ENCODE measurements around the gene ATXN7.

Gene ATXN7

GRCh38 chr3:63976872-63977200, 113.2 kb downstream of the ATXN7 start:
- intact Hi-C loops (cut with DNase I) = no loop called here
- no peak for DNase-seq

- intact Hi-C loops (cut with DNase I) = no loop called here
- DNase-seq = no peak
Observed at GRCh38 chr3:63977893-63978292, 114.2 kb downstream of the ATXN7 start.

GRCh38 chr3:63979093-63979885, 115.6 kb downstream of the ATXN7 start:
- no peak for DNase-seq
- intact Hi-C loops (cut with DNase I) = no loop called here

- intact Hi-C loops (cut with DNase I) = no loop called here
- no peak for DNase-seq
Observed at GRCh38 chr3:63980019-63980418, 116.4 kb downstream of the ATXN7 start.

GRCh38 chr3:63980830-63981498, 117.3 kb downstream of the ATXN7 start:
- intact Hi-C loops (cut with DNase I) = no loop called here
- no peak for DNase-seq

GRCh38 chr3:63981980-63982379, 118.3 kb downstream of the ATXN7 start:
- DNase-seq = no peak
- intact Hi-C loops (cut with DNase I) = no loop called here

- intact Hi-C loops (cut with DNase I) = no loop called here
- DNase-seq = no peak
Observed at GRCh38 chr3:63984391-63984790, 120.7 kb downstream of the ATXN7 start.

- DNase-seq = no peak
- intact Hi-C loops (cut with DNase I) = no loop called here
Observed at GRCh38 chr3:63986146-63986545, 122.5 kb downstream of the ATXN7 start.

- DNase-seq = no peak
- intact Hi-C loops (cut with DNase I) = no loop called here
Observed at GRCh38 chr3:63986831-63987230, 123.2 kb downstream of the ATXN7 start.

- no peak for DNase-seq
- intact Hi-C loops (cut with DNase I) = no loop called here
Observed at GRCh38 chr3:63988943-63989342, 125.3 kb downstream of the ATXN7 start.

GRCh38 chr3:63990204-63990603, 126.5 kb downstream of the ATXN7 start:
- intact Hi-C loops (cut with DNase I) = loop anchor here (5.0 kb wide), 1 partner anchor 638 kb away; no protein-coding TSS in a partner anchor
- DNase-seq = peak in 1 of 10 donors; percentile 74

- no peak for DNase-seq
- intact Hi-C loops (cut with DNase I) = loop anchor here (5.0 kb wide), 1 partner anchor 638 kb away; no protein-coding TSS in a partner anchor
Observed at GRCh38 chr3:63990733-63991132, 127.1 kb downstream of the ATXN7 start.

- DNase-seq = no peak
- intact Hi-C loops (cut with DNase I) = loop anchor here (2.0 to 5.0 kb wide), 2 partner anchors 31 to 639 kb away; no protein-coding TSS in a partner anchor
Observed at GRCh38 chr3:63991666-63992065, 128.0 kb downstream of the ATXN7 start.

- intact Hi-C loops (cut with DNase I) = loop anchor here (1.0 to 5.0 kb wide), 3 partner anchors 32 to 640 kb away; partner anchors contain the start of gene SCAANT1
- DNase-seq = no peak
Observed at GRCh38 chr3:63992516-63993209, 129.0 kb downstream of the ATXN7 start.

- intact Hi-C loops (cut with DNase I) = loop anchor here (1.0 to 5.0 kb wide), 3 partner anchors 33 to 641 kb away; partner anchors contain the start of gene SCAANT1
- peak; percentile 46 to 95 (median 70) for DNase-seq
Observed at GRCh38 chr3:63993653-63994079, 130.0 kb downstream of the ATXN7 start.

- intact Hi-C loops (cut with DNase I) = no loop called here
- no peak for DNase-seq
Observed at GRCh38 chr3:63995086-63995485, 131.4 kb downstream of the ATXN7 start.

GRCh38 chr3:63998852-63999754, 135.4 kb downstream of the ATXN7 start:
- intact Hi-C loops (cut with DNase I) = no loop called here

GRCh38 chr3:64000453-64001055, 136.9 kb downstream of the ATXN7 start:
- no peak for DNase-seq
- intact Hi-C loops (cut with DNase I) = no loop called here

More at GRCh38 chr3:63998852-63999754, 135.4 kb downstream of the ATXN7 start:
- no peak for DNase-seq

GRCh38 chr3:64002233-64002632, 138.6 kb downstream of the ATXN7 start:
- intact Hi-C loops (cut with DNase I) = no loop called here
- no peak for DNase-seq

GRCh38 chr3:64003589-64003988, 139.9 kb downstream of the ATXN7 start:
- no peak for DNase-seq
- intact Hi-C loops (cut with DNase I) = no loop called here
